Keratinocyte (primary cell): Measurements from ENCODE around the gene SOCS1. TPM values are rescaled to one million over a fixed set of nuclear protein-coding genes. Genes with fewer than 3 reads are reported as not detected.

ENCODE experiments used
- DNase-seq: peaks from one replicate; pipeline ENCODE4 v3.0.0-alpha.2; 2011; ENCODE audit warnings: low read depth, missing footprints, low spot score
- FAIRE-seq: peaks from 2 replicates; lab custom pipeline; 2011; peaks lifted over from hg19 to GRCh38; lab: Jason Lieb, UNC
- H2AFZ ChIP-seq: 2 replicates; pipeline ENCODE4 v1.6.0; 2012; ENCODE audit warnings: low read length, control low read depth, inconsistent platforms; ENCODE audit not compliant: control insufficient read depth
- H3K27ac ChIP-seq: 2 replicates; pipeline ENCODE4 v1.5.1; 2011; ENCODE audit warnings: low read length; ENCODE audit not compliant: control insufficient read depth, insufficient read depth
- H3K27me3 ChIP-seq: 3 replicates; pipeline ENCODE4 v1.6.0; 2011; ENCODE audit warnings: low read length; ENCODE audit not compliant: control insufficient read depth, insufficient read depth; ENCODE audit errors: extremely low read depth
- H3K36me3 ChIP-seq, 2 experiments: 2 replicates in 1 of 2; 3 replicates in 1 of 2; pipeline ENCODE4 v1.5.1; 2011; ENCODE audit warnings: low read length in 2 of 2, mild to moderate bottlenecking in 1 of 2; ENCODE audit not compliant: control insufficient read depth in 2 of 2, insufficient read depth in 2 of 2; ENCODE audit errors: extremely low read depth in 1 of 2
- H3K4me1 ChIP-seq: 3 replicates; pipeline ENCODE4 v1.5.1; 2011; ENCODE audit warnings: low read length; ENCODE audit not compliant: control insufficient read depth, insufficient read depth; ENCODE audit errors: extremely low read depth
- H3K4me2 ChIP-seq: 3 replicates; pipeline ENCODE4 v1.6.0; 2011; ENCODE audit warnings: low read depth, low read length; ENCODE audit not compliant: control insufficient read depth, insufficient read depth; ENCODE audit errors: extremely low read depth
- H3K4me3 ChIP-seq, 3 experiments: fragments of 200-600 bp in 1 of 3; sonication (generic) in 1 of 3; 2 replicates in 2 of 3; 3 replicates in 1 of 3; pipeline ENCODE4 v1.5.1; 2011 to 2016; ENCODE audit warnings: low read length in 3 of 3, mild to moderate bottlenecking in 3 of 3, control low read depth in 2 of 3, inconsistent platforms in 1 of 3, low read depth in 1 of 3, mixed read lengths in 1 of 3, mixed run types in 1 of 3, moderate library complexity in 1 of 3; ENCODE audit not compliant: control insufficient read depth in 2 of 3, insufficient read depth in 2 of 3; ENCODE audit errors: extremely low read depth in 1 of 3
- H3K79me2 ChIP-seq: 2 replicates; pipeline ENCODE4 v1.6.0; 2012; ENCODE audit warnings: low read length; ENCODE audit not compliant: control insufficient read depth, insufficient read depth
- H3K9ac ChIP-seq: 3 replicates; pipeline ENCODE4 v1.6.0; 2011; ENCODE audit warnings: low read length; ENCODE audit not compliant: control insufficient read depth, insufficient read depth; ENCODE audit errors: extremely low read depth
- H3K9me1 ChIP-seq: 3 replicates; pipeline ENCODE4 v1.6.0; 2011; ENCODE audit warnings: low read length; ENCODE audit not compliant: control insufficient read depth, insufficient read depth; ENCODE audit errors: extremely low read depth
- H3K9me3 ChIP-seq: 2 replicates; pipeline ENCODE4 v1.5.1; 2012; ENCODE audit warnings: low read depth, low read length; ENCODE audit not compliant: control insufficient read depth
- H4K20me1 ChIP-seq: 3 replicates; pipeline ENCODE4 v1.6.0; 2011; ENCODE audit warnings: low read length; ENCODE audit not compliant: control insufficient read depth, insufficient read depth; ENCODE audit errors: extremely low read depth
- CTCF ChIP-seq, 3 experiments: IDR thresholded peaks in 1 of 3; conservative IDR thresholded peaks in 1 of 3; optimal IDR thresholded peaks in 1 of 3; 2 replicates in 2 of 3; 3 replicates in 1 of 3; pipeline versions ENCODE3 to v1.5.1; 2011; ENCODE audit warnings: low read length in 3 of 3, mild to moderate bottlenecking in 3 of 3, moderate library complexity in 2 of 3, control low read depth in 1 of 3, inconsistent platforms in 1 of 3; ENCODE audit not compliant: insufficient read depth in 2 of 3; ENCODE audit errors: extremely low read depth in 1 of 3
- EZH2 ChIP-seq: IDR thresholded peaks from one replicate; pipeline ENCODE4 v1.6.1; 2012; ENCODE audit warnings: inconsistent platforms, mild to moderate bottlenecking, low read length, moderate library complexity
- dilution Hi-C: fragments of 300-500 bp; cut with MboI; formaldehyde crosslinking; loops from one replicate; pipeline ENCODE4 v1.7.0; 2020; ENCODE audit warnings: low sequenced_read_pairs; ENCODE audit not compliant: extremely low pct_ligation_motif_present
- polyA plus RNA-seq, 5 experiments: library from polyadenylated mRNA; depleted of rRNA in 3 of 5; stranded (reverse) in 3 of 5; stranded (forward) in 1 of 5; unstranded in 1 of 5; fragments of >200 nt; gene quantifications; 1 replicate in 1 of 5; 2 replicates in 3 of 5; 3 replicates in 1 of 5; pipeline versions ENCODE4 v1.2.1 to v1.2.3, GENCODE V29; 2011 to 2012; ENCODE audit warnings: missing spikeins in 2 of 5, low read depth in 1 of 5, low replicate concordance in 1 of 5

SOCS1 gene
- polyA plus RNA-seq, 1 donor (not counting 4 experiments of a cell fraction or from before 2014, with no cell fraction given), result 0.98 TPM

GRCh38 chr16:11253995-11254912, 1.8 kb downstream of the SOCS1 start:
- Histone ChIP-seq H3K9me1 (no peaks in the 10 kb centered on the region), H2AFZ (peak overlapping the region; percentile 60), H3K36me3 (no peaks in the 10 kb centered on the region), H4K20me1 (no peaks in the 10 kb centered on the region), H3K9me3 (no peaks in the 10 kb centered on the region), H3K9ac (peak overlapping the region; percentile 90), H3K4me1 (peaks cover 20% of the 10 kb centered on the region), H3K79me2 (peaks cover 19% of the 10 kb centered on the region), H3K4me3 (peak overlapping the region; percentile 68 to 88 (median 70)), H3K27ac (no peak overlapping the region), H3K27me3 (no peaks in the 10 kb centered on the region), H3K4me2 (peak overlapping the region; percentile 85)
- DNase-seq (no peak), FAIRE-seq (no peak)
- TF ChIP-seq CTCF (optimal IDR thresholded peaks at IDR 0.05 in 1 of 3, IDR thresholded peaks at IDR 0.05 in 1 of 3, conservative IDR thresholded peaks at IDR 0.05 in 1 of 3; ENCODE audit: extremely low read depth in 1 of 3, insufficient read depth in 2 of 3, low read length in 3 of 3), result no peak
- no peak for TF ChIP-seq EZH2
- dilution Hi-C loops, result no loop called here

- H3K27ac ChIP-seq, result no peak overlapping the region
- no peak for DNase-seq
These were observed 2.7 kb downstream of the SOCS1 start for GRCh38 chr16:11253009-11253994.

More at GRCh38 chr16:11253009-11253994, 2.7 kb downstream of the SOCS1 start:
- Histone ChIP-seq H3K9ac (no peak overlapping the region), H4K20me1 (no peaks in the 10 kb centered on the region), H3K4me3 (peak overlapping the region in 2 of 3 experiments; percentile 26 to 88), H3K9me1 (no peaks in the 10 kb centered on the region), H2AFZ (no peak overlapping the region), H3K9me3 (no peaks in the 10 kb centered on the region), H3K79me2 (peaks cover 19% of the 10 kb centered on the region), H3K36me3 (no peaks in the 10 kb centered on the region), H3K4me1 (peaks cover 20% of the 10 kb centered on the region), H3K27me3 (no peaks in the 10 kb centered on the region), H3K4me2 (peak overlapping the region; percentile 85)
- TF ChIP-seq CTCF (optimal IDR thresholded peaks at IDR 0.05 in 1 of 3, IDR thresholded peaks at IDR 0.05 in 1 of 3, conservative IDR thresholded peaks at IDR 0.05 in 1 of 3; ENCODE audit: extremely low read depth in 1 of 3, insufficient read depth in 2 of 3, low read length in 3 of 3), result no peak
- TF ChIP-seq EZH2, result no peak
- no peak for FAIRE-seq
- dilution Hi-C loops, result no loop called here
